CD14-positive monocyte (primary cell): ENCODE data around the gene C1QL1. TPM values are rescaled to one million over a fixed set of nuclear protein-coding genes. Genes with fewer than 3 reads are reported as not detected.

ENCODE experiments used
- polyA plus RNA-seq, 3 donors: library from polyadenylated mRNA; depleted of rRNA in 1 of 3; unstranded in 2 of 3; stranded (reverse) in 1 of 3; fragments of 300-500 nt in 2 of 3; fragments of >200 nt in 1 of 3; fragmentation: Illumina TruSeq in 2 of 3; gene quantifications; 1 replicate in 2 of 3; 2 replicates in 1 of 3; pipeline ENCODE4 v1.2.3, GENCODE V29; 2012 to 2021
- small RNA-seq: library from RNA; depleted of rRNA; stranded (forward); fragments of <200 nt; gene quantifications from one replicate; pipeline ENCODE3, GENCODE V24; 2012; ENCODE audit warnings: low read depth; ENCODE audit not compliant: insufficient read length

C1QL1 gene
- polyA plus RNA-seq, 3 donors, result not detected

Small RNA genes within 50 kb of the gene (small RNA-seq; reads per million reads assigned to genes)
- gene AC015936.2 (not detected), gene MIR6783 (0.71 reads per million)

Other genes with a start within 250 kb of the C1QL1 start
- gene ADAM11, start 209.3 kb downstream of the C1QL1 start, polyA plus RNA-seq, result under 1 TPM in 1 of 3 donors, not detected in 2; 0.19 TPM
- not detected for gene GJC1, start 138.0 kb downstream of the C1QL1 start, polyA plus RNA-seq
- not detected for gene HIGD1B, start 120.4 kb downstream of the C1QL1 start, polyA plus RNA-seq
- gene EFTUD2, start 68.9 kb downstream of the C1QL1 start, polyA plus RNA-seq, result 100 to 1,000 TPM in 2 of 3 donors, 10 to 100 TPM in 1; 82.9 to 144 (median 104) TPM
- gene GFAP, start 52.8 kb downstream of the C1QL1 start, polyA plus RNA-seq, result under 1 TPM; 0.03 to 0.33 (median 0.18) TPM
- gene KIF18B, start 20.5 kb downstream of the C1QL1 start, polyA plus RNA-seq, result not detected
- 1 to 10 TPM; 6.6 to 10.0 (median 8.7) TPM for gene DCAKD, start 83.3 kb upstream of the C1QL1 start, polyA plus RNA-seq
- 10 to 100 TPM; 27.2 to 50.2 (median 45.1) TPM for gene NMT1, start 93.0 kb upstream of the C1QL1 start, polyA plus RNA-seq
- 10 to 100 TPM in 1 of 3 donors, 1 to 10 TPM in 1, under 1 TPM in 1; 0.97 to 25.8 (median 2.5) TPM for gene PLCD3, start 164.2 kb upstream of the C1QL1 start, polyA plus RNA-seq
- 1 to 10 TPM; 4.8 to 7.4 (median 6.2) TPM for gene ACBD4, start 167.4 kb upstream of the C1QL1 start, polyA plus RNA-seq
- 10 to 100 TPM in 1 of 3 donors, 1 to 10 TPM in 2; 2.2 to 14.8 (median 2.5) TPM for gene HEXIM1, start 180.2 kb upstream of the C1QL1 start, polyA plus RNA-seq
- gene HEXIM2, start 193.6 kb upstream of the C1QL1 start, polyA plus RNA-seq, result 1 to 10 TPM; 2.5 to 3.0 (median 2.9) TPM